K562 (cell line): ENCODE measurements around the gene ABCA13. TPM values are rescaled to one million over a fixed set of nuclear protein-coding genes. Genes with fewer than 3 reads are reported as not detected.

Experiments
- ATAC-seq: fragments of 200-7000 bp; cut with Tn5 transposase; 3 replicates; pipeline ENCODE4 v1.9.1; 2020; ENCODE audit warnings: moderate library complexity
- BruUV-seq: library from RNA; stranded (reverse); fragments of 400-500 nt; replicated peaks from 2 replicates; lab custom pipeline; 2021; lab: Mats Ljungman, UMichigan
- CTCF ChIA-PET: fragments of 300-600 bp; formaldehyde crosslinking; extraction: SDS; loops from one replicate; lab custom pipeline; 2021; ENCODE audit warnings: low intra/inter-chr PET ratio; lab: Yijun Ruan, JAX
- POLR2A ChIA-PET: fragments of 300-600, 350-650 bp; sonication (Branson Sonifier 250); formaldehyde crosslinking; extraction: SDS; loops from one replicate; lab custom pipeline; 2021; ENCODE audit warnings: antibody characterized with exemption, inconsistent platforms; lab: Yijun Ruan, JAX
- DNase-seq, 4 experiments: peaks; one replicate each; pipeline versions ENCODE4 v3.0.0 to v3.0.0-alpha.2; 2011 to 2018; ENCODE audit warnings: low spot score in 3 of 4, mixed read lengths in 3 of 4; ENCODE audit errors: extremely low read depth in 1 of 4
- FAIRE-seq: peaks from 2 replicates; lab custom pipeline; 2011; peaks lifted over from hg19 to GRCh38; lab: Jason Lieb, UNC
- H2AFZ ChIP-seq: 2 replicates; pipeline ENCODE4 v1.6.0; 2011; ENCODE audit warnings: low read depth, low read length, control low read depth, inconsistent platforms
- H3K27ac ChIP-seq: fragments of 200-600 bp; 3 replicates; pipeline ENCODE4 v1.8.0; 2011; ENCODE audit warnings: low read depth, mild to moderate bottlenecking, control low read depth, inconsistent platforms, low read length, moderate library complexity, mixed read lengths; ENCODE audit errors: extremely low read depth
- H3K27me3 ChIP-seq, 2 experiments: fragments of 300-600 bp in 1 of 2; 2 replicates in 1 of 2; 3 replicates in 1 of 2; pipeline versions ENCODE4 v1.6.0 to v1.8.0; 2011; ENCODE audit warnings: inconsistent platforms in 2 of 2, low read length in 2 of 2, mild to moderate bottlenecking in 1 of 2, mixed read lengths in 1 of 2, moderate library complexity in 1 of 2; ENCODE audit not compliant: control insufficient read depth in 2 of 2, insufficient read depth in 2 of 2
- H3K36me3 ChIP-seq: fragments of 300-600 bp; 3 replicates; pipeline ENCODE4 v1.8.0; 2011; ENCODE audit warnings: mild to moderate bottlenecking, low read length, inconsistent platforms; ENCODE audit not compliant: control insufficient read depth, insufficient read depth
- H3K4me1 ChIP-seq, 2 experiments: fragments of 200-600 bp in 1 of 2; replicated peaks in 1 of 2; 2 replicates in 1 of 2; 3 replicates in 1 of 2; pipeline versions ENCODE4 v1.5.1 to v1.8.0; 2011; ENCODE audit warnings: inconsistent platforms in 2 of 2, low read length in 2 of 2, mild to moderate bottlenecking in 1 of 2, mixed read lengths in 1 of 2, moderate library complexity in 1 of 2; ENCODE audit not compliant: control insufficient read depth in 2 of 2, insufficient read depth in 2 of 2
- H3K4me2 ChIP-seq: 2 replicates; pipeline ENCODE4 v1.6.1; 2011; ENCODE audit warnings: low read length, control low read depth, inconsistent platforms, mixed read lengths; ENCODE audit not compliant: insufficient read depth
- H3K4me3 ChIP-seq: fragments of 200-600 bp; sonication (generic), shearing (Covaris generic); 2 replicates; pipeline ENCODE4 v1.5.1; 2016; ENCODE audit warnings: control low read depth, inconsistent platforms
- H3K79me2 ChIP-seq: fragments of 200-600 bp; 3 replicates; pipeline ENCODE4 v1.8.0; 2011; ENCODE audit warnings: low read length, inconsistent platforms; ENCODE audit not compliant: control insufficient read depth, insufficient read depth
- H3K9ac ChIP-seq, 2 experiments: 2 replicates each; pipeline versions ENCODE4 v1.6.0 to v1.6.1; 2011; ENCODE audit warnings: low read depth in 2 of 2, low read length in 2 of 2, control low read depth in 1 of 2, inconsistent platforms in 1 of 2, mild to moderate bottlenecking in 1 of 2, mixed read lengths in 1 of 2; ENCODE audit not compliant: insufficient read depth in 1 of 2
- H3K9me1 ChIP-seq: one replicate; pipeline ENCODE4 v1.6.0; 2011; ENCODE audit warnings: inconsistent platforms, mild to moderate bottlenecking, low read length, moderate library complexity; ENCODE audit not compliant: control insufficient read depth, insufficient read depth
- H3K9me3 ChIP-seq: replicated peaks from 2 replicates; pipeline ENCODE4 v1.5.1; 2011; ENCODE audit warnings: low read depth, low read length, inconsistent platforms; ENCODE audit not compliant: control insufficient read depth, insufficient read depth
- H4K20me1 ChIP-seq: replicated peaks from 2 replicates; pipeline ENCODE4 v1.6.1; 2011; ENCODE audit warnings: low read length, inconsistent platforms, mixed read lengths; ENCODE audit not compliant: control insufficient read depth, insufficient read depth
- ATF4 ChIP-seq: fragments of 450-650 bp; formaldehyde crosslinking; IDR thresholded peaks from 2 replicates; pipeline ENCODE4 v1.4.0; 2022; ENCODE audit warnings: mild to moderate bottlenecking, moderate library complexity
- CCAR2 ChIP-seq: fragments of 200-400 bp; formaldehyde crosslinking; IDR thresholded peaks from 2 replicates; pipeline ENCODE4 v1.6.1; 2017; ENCODE audit warnings: mild to moderate bottlenecking, low read depth, low read length
- YY1 ChIP-seq, 3 experiments: IDR thresholded peaks; 2 replicates each; pipeline ENCODE4 v1.6.1; 2011; ENCODE audit warnings: low read length in 2 of 3, mild to moderate bottlenecking in 2 of 3, moderate library complexity in 2 of 3, borderline replicate concordance in 1 of 3, control low read depth in 1 of 3, low read depth in 1 of 3; ENCODE audit not compliant: insufficient read depth in 3 of 3, insufficient replicate concordance in 2 of 3, control insufficient read depth in 1 of 3, insufficient read length in 1 of 3; ENCODE audit errors: extremely low read depth in 1 of 3
- ZNF740 ChIP-seq, 3 experiments: fragments of 200-800 bp in 1 of 3; sonication (Bioruptor generic) in 1 of 3; sonication (generic) in 1 of 3; formaldehyde crosslinking in 1 of 3; IDR thresholded peaks; 2 replicates each; pipeline versions ENCODE4 v1.6.1 to v1.8.0; 2016 to 2022; ENCODE audit warnings: mild to moderate bottlenecking in 2 of 3, missing compliant biosample characterization in 2 of 3, missing genetic modification characterization in 2 of 3, missing genetic modification reagents in 1 of 3
- in situ Hi-C: fragments of 300-500 bp; cut with MboI; formaldehyde crosslinking; loops from 4 replicates; pipeline ENCODE4 v1.15.0; 2018; ENCODE audit warnings: inconsistent platforms, mixed read lengths
- intact Hi-C: fragments of 100-400 bp; cut with micrococcal nuclease; formaldehyde crosslinking; loops from 2 replicates; pipeline ENCODE4 v1.14.2; 2022
- polyA plus RNA-seq, 8 experiments: library from polyadenylated mRNA; depleted of rRNA in 4 of 8; stranded (reverse) in 5 of 8; unstranded in 3 of 8; fragments of >200 nt; fragmentation: Nextera tagmentation in 2 of 8; fragmentation: Illumina TruSeq in 1 of 8; extraction: Ambion mirVana in 2 of 8; extraction: Trizol in 1 of 8; gene quantifications; 2 replicates each; pipeline versions ENCODE4 v1.2.1 to v1.2.3, GENCODE V29; 2011 to 2014; ENCODE audit warnings: inconsistent platforms in 1 of 8, missing spikeins in 1 of 8
- total RNA-seq, 7 experiments: library from RNA; depleted of rRNA in 6 of 7; stranded (reverse); fragments of >200 nt in 6 of 7; fragmentation: Illumina TruSeq in 2 of 7; extraction: Trizol in 2 of 7; gene quantifications; 2 replicates each; pipeline versions ENCODE4 v1.2.1 to v1.2.3, GENCODE V29; 2011 to 2021; ENCODE audit warnings: low replicate concordance in 1 of 7

The ABCA13 gene
- total and polyA plus RNA-seq, 9 of the 15 experiments (the other 6 are each of a cell fraction or from before 2014, with no cell fraction given) = 0.14 to 1.5 (median 0.38) TPM

- H3K36me3 ChIP-seq = no peaks in the 10 kb centered on the region
- no peak for FAIRE-seq
- H3K4me1 ChIP-seq = no peaks in the 10 kb centered on the region
- CTCF ChIA-PET = no interaction called here
- no peak overlapping the region for H3K9ac ChIP-seq
- intact Hi-C loops = no loop called here
- H2AFZ ChIP-seq = no peak overlapping the region
- H3K27me3 ChIP-seq = no peaks in the 10 kb centered on the region
- TF ChIP-seq CCAR2 = no peak
- TF ChIP-seq YY1 (IDR thresholded peaks at IDR 0.05; ENCODE audit: borderline replicate concordance in 1 of 3, control insufficient read depth in 1 of 3, extremely low read depth in 1 of 3, insufficient read depth in 3 of 3, insufficient read length in 1 of 3, insufficient replicate concordance in 2 of 3, low read depth in 1 of 3, low read length in 2 of 3) = no peak
- no peak for TF ChIP-seq ZNF740 (CRISPR knock-in tag; IDR thresholded peaks at IDR 0.05)
- no peak for TF ChIP-seq ZNF740 (tag; IDR thresholded peaks at IDR 0.05)
- no peak for TF ChIP-seq ATF4 (CRISPR knock-in tag)
- no TSS peak for BruUV-seq
- H4K20me1 ChIP-seq = no peaks in the 10 kb centered on the region
- H3K4me2 ChIP-seq = no peak overlapping the region
- H3K9me3 ChIP-seq = no peaks in the 10 kb centered on the region
- no peak overlapping the region for H3K4me3 ChIP-seq
- POLR2A ChIA-PET = interaction anchor here (0.7 kb wide), 1 partner anchor 51 kb away, joined by 4 read pairs; no protein-coding TSS in a partner anchor
- in situ Hi-C loops = no loop called here
- ATAC-seq = no peak
- H3K9me1 ChIP-seq = no peaks in the 10 kb centered on the region
- H3K79me2 ChIP-seq = no peaks in the 10 kb centered on the region
- H3K27ac ChIP-seq = no peak overlapping the region
- no peak for DNase-seq
These were observed 38.5 kb upstream of the ABCA13 start for GRCh38 chr7:48132792-48133191.
